Measurements from ENCODE around the gene JAML.
"Not testable (repeated sequence)": the region's sequence is repeated elsewhere in the genome, so short reads cannot be mapped to it uniquely, and the experiment has no call there.

Gene JAML

DNA sequence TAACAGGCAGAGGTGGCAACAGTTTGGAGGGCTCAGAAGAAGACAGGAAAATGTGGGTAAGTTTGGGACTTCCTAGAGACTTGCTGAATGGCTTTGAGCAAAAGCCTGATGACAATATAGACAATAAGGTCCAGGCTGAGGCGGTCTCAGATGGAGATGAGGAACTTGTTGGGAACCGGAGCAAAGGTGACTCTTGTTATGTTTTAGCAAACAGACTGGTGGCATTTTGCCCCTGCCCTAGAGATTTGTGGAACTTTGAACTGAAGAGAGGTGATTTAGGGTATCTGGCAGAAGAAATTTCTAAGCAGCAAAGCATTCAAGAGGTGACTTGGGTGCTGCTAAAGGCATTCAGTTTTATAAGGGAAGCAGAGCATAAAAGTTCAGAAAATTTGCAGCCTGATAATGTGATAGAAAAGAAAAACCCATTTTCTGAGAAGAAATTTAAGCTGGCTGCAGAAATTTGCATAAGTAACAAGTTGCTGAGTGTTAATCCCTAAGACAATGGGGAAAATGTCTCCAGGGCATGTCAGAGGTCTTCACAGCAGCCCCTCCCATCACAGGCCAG, 33.8 kb downstream of the JAML start:
- DNase-seq = not testable (repeated sequence)

DNA sequence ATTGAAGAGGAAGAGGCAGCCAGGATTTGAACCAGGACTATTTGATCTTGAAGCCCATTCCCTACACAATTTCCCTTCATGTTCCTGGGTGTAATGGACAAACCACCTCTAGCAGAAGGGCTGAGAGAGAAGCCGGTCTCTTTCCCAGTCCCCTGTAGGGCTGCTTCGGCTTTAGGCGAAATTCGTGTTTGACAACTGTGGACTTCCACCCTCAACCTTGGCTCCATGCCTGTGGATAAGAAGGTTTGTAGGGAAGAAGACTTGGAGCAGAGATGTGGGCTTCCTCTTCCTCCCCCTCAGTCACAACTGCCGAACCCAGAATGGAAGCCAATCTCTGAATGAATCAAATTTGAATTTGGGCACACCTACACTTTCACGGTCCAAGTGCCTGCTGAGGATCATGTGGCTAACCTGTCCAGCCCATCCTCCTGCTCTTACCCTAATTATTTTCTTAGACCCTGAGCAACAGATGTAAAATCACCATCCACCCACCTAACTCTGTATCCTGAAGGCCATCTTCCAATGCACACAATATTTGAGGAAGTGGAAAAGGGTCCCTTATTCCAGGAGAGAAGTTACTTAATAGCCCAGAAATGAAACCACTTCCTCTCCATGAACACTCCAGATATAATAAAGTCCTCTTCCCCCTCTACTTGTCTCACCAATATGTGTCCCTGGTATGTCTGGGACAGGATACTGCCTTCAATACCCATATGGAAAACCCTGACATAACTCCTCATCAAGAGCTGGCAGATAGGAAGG, 38.3 kb downstream of the JAML start:
- DNase-seq = no peak

DNA sequence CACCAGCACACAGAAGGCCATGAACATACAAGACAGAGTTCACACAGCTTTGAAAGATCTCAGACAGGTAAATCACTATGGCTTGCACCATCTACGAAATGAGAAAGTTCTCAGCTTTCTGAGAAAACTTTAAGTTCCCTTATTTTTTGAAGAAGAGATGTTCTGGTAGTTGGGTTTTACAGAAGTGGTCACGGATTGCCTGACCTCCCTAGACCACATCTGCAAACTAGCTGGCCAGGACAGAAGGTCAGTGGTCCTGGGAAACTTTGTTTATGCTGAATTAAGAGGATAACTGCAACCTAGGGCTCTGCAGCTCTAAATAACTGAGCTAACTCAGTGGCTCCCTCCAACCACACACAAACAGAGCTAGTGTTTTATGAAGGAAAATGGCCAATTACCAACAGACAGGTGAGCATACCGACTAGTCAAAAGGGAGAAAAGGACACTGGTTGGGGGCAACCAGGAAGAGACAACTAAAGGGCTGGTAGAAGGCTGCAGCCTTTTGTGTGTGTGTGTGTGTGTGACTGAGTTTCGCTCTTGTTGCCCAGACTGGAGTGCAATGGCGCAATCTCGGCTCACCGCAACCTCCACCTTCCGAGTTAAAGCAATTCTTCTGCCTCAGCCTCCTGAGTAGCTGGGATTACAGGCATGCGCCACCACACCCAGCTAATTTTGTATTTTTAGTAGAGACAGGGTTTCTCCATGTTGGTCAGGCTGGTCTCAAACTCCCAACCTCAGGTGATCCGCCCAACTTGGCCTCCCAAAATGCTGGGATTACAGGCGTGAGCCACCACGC, 39.8 kb downstream of the JAML start:
- DNase-seq = no peak

DNA sequence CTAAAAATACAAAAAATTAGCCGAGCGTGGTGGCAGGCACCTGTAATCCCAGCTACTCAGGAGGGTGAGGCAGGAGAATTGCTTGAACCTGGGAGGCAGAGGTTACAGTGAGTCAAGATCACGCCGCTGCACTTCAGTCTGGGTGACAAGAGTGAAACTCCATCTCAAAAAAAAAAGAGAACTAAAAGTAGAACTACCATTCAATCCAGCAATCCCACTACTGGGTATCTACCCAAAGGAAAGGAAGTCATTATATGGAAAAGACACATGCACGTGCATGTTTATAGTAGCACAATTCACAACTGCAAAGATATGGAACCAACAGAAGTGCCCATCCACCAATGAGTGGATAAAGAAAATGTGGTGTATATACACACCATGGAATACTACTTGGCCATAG, 41.1 kb downstream of the JAML start:
- not testable (repeated sequence) for DNase-seq

DNA sequence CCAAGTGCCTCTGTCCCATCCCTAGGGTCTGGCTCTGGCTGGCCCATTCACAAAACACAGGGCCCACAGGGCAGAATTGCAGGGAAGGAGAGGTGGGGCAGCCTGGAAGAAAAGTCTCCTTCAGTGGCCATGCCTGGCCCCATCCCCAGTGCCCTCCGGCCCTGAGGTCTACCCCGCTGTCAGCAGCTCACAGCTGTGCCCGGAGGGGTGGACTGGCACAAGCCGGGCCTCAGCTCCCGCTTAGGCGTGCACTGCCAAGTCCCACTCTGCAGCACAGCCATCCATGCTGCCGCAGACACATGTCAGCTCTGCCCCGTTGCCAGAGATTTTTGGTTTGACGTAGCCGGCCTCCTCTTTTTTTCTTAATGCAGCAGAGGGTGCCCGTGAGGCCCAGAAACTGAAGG, 44.5 kb downstream of the JAML start:
- no peak for DNase-seq

- no peak for DNase-seq
Measured at GRCh38 chr11:118176778-118177134, 48.1 kb downstream of the JAML start.

GRCh38 chr11:118175993-118176777, 48.6 kb downstream of the JAML start, which contains the start of gene SCN2B:
TSS of gene SCN2B (minus strand) at chr11:118176639. CDS start at chr11:118176431, 208 bp downstream.
- DNase-seq = no peak

DNA sequence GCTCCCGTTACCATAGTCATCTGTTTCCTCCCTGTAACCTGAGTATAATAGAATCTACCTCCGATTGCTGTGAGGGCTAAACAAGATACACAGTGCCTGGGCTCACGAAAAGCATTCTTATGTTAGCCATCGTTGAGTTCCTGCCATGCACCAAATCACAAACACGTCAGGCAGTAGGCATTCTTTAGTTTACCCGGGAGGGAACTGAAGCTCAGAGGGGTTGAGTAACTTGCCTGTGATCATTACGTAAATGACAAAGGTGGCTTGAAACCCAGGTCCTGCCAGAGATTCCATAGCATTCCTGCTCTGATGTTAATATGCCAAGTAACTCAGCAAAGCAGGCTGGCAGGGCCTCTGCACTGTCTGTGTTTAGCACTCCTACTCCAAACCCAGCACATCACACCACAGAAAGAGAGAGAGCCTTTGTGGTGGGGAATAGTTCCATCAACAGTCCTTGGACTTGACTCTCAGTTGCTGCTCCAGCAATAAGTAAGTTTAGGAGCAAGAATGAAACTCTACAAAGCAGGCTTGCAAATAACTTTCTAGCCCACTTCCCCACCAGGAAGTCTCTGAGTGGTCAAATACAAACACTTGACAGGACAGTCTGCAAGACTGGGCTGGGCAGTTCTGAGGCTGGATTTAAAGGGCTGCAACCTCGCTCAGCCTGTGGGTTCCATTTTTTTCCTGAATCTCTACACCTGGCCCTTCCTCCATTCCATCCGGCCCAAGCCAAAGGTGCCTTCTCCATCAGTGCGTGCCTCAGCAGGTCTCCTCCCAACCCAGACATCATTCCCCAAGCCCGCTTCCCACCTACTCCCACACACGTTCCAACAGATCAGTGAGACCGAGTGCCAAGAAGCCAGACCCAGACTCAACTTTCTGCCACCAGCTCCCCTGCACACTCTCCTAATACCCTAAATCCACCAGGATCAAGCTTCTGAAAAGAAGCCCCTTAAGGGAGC, 49.5 kb downstream of the JAML start:
- no peak for DNase-seq

DNA sequence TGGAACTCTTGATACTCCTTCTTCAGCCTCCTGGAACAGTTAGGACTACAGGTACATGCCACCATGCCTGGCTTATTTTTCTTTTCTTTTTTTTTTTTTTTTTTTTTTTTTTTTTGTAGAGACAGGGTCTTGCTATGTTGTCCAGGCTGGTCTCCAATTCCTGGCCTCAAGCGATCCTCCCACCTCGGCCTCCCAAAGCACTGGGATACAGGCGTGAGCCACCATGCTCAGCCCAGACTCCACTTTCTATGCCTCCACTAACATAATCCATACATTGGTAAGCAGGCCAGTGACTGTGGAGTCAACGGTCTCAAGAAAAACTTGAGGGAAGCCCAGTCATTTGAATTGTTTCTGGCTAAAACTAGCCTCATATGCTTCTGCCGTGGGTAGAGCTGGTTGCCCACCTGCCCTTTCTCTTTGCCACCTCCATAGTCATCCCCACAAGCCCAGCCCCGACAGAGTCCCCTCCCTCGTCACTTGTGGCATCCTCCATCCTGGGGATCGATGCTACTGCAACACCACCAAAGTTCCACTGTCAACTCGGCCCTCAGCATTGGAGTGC, 50.7 kb downstream of the JAML start:
- no peak for DNase-seq

GRCh38 chr11:118172356-118172755, 52.5 kb downstream of the JAML start:
- no peak for DNase-seq

DNA sequence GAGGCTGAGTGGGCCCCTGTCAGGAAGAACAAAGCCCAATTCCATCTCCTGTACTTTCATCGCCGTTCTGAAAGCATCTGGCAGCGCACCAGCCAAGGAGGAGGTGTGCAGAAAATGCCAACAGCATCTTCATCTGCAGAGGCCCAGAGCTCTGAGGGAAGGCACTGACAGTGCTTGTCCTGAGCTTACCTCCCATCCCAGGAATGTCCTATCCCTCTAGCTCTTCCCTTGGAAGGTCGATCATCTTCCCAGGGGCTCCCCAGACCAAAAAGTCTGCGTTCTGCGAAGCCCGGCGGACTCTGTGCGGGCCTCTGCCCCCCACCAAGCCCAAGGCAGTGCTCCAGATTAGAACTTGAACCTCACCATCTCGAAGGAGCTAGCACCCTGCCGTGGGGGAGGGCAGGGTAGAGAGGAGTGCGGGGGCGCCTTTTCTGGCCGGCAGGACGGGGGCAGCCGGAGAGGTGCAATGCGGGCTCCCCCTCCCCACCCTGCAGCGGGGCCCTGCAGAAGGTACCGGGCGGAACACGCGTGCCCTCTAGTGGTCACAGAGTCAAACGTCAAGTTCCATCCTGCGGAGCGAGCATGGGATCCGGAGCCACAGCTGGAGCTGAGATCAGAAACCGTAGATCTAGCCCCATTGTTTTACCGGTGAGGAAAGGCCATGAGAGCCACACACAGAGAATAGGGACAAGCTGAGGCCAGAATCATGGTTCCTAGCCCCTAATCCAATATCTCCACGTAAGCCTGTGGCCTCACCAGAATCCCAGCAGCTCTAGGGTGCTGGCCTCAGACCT, 53.3 kb downstream of the JAML start:
- DNase-seq = peak; percentile 85

- no peak for DNase-seq
Measured at GRCh38 chr11:118170882-118171268, 53.9 kb downstream of the JAML start.

DNA sequence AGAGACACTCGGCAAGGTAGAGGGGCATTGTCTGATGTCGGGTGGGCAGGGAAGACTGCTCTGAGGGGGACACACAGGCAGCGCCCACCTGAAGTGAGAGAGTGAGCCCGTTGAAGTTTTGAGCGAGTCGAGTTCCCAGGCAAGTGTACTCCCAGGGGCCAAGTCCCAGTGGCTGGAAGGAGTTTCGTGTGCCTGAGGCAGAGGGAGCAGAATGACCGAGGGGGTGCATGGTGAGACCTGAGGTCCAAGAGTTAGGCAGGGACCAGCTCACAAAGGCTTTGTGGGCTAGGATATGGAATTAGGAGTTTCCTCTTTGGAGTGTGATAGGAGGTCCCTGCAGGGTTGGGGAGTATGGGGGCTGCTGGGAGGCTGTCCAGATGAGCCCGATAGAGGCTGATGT, 54.6 kb downstream of the JAML start:
- no peak for DNase-seq

DNA sequence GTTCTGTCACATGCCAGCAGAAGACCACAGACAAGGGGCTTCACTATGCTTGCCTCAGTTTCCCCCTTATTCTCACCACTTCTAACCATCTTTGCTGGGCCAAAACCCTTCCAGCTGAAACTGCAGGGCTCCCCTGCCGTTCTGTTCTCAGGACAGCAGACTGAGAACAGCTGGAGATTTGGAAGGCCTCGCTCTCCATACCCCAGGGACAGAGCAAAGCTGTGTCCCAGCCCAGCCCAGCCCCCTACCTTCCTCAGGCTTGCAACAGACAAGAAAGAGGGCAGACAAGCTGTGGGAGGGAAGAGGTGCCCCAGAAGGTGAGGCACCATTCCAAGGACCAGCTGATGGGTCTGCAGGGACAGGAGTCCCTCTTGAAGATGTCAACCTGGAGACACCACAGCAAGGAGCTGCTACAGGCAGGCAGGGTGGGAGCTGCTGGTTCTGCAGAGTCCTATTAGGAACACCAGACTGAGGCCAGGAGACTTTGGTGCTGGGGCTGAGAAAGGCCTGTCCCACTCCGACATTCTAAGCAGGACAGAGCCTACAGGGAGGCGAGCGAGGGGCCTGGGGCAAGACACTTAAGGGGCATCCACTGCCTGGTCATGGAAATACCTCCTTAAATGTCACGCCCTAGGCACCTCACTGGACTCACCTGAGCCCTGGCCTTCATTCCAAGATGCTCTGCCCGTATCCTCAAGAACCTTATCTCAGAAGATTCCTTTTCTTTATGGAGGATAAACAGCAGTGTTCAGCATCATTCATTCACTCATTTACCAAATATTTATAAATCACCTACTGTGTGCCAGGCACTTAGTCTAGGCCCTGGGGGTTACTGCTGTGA, 55.3 kb downstream of the JAML start:
- DNase-seq = no peak

DNA sequence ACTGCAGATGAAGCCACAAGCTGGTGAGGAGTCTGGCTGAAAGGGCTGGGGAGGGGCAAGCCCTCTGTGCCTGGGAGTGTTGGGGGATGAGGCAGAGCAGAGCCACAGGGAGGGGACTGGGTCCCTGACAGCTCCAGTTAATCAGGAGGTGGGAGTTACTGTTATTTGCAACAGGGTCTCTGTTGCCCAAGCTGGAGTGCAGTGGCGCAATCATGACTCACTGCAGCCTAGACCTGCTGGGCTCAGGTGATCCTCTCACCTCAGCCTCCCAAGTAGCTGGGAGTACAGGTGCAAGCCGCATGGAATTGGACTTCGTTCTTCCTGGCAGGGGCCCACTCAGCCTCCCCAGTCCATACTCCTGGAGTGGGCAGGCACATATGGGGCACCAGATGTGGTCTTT, 56.1 kb downstream of the JAML start:
- no peak for DNase-seq

DNA sequence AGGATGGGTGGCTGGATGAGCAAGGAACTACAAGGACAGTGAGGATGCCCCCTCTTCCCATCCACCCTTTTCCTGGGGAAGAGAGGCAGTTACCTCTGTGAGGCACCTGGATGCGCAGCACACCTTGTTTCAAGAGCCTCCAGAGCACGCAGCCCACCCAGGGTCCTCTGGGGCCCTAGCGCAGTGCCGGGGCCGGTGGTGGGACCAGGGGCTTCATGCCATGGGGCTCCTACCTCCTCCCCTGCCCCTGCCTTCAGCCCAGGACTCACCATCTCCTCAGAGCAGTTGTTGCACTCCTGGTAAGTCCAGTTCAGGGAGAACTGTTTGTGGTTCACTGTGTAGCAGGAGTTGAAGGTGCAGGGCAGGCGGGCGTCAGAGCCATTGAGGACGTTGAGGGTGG, 56.5 kb downstream of the JAML start:
- DNase-seq = no peak

GRCh38 chr11:118167906-118168305, 56.9 kb downstream of the JAML start:
- no peak for DNase-seq

- DNase-seq = no peak
Measured at GRCh38 chr11:118167253-118167652, 57.6 kb downstream of the JAML start.

DNA sequence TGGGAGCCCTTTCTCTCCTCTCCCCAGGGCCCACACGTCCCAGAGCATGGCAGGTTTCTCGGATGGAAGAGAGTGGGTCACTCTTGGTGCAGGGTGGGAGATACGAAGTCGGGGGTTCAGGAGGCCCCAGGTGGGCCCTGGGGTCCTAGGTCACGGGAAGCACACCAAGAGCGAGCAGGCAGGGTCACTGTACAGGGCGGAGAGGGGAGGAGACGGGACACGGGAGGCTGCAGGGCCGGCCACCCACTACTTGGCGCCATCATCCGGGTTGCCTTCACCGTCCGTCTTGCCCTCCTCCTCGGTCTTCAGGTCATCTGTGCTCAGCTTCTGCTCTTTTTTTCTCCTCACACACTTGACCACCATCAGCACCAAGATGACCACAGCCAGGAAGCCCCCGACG, 58.2 kb downstream of the JAML start:
- no peak for DNase-seq

- no peak for DNase-seq
Measured at GRCh38 chr11:118164885-118165284, 59.9 kb downstream of the JAML start.

All from CD4-positive, alpha-beta T cell treated with Interleukin-17A for 4 hours (primary cell).